ENCODE results near the gene H2AZ2.

The H2AZ2 gene

GRCh38 chr7:44784364-44784763 is 63.5 kb downstream of the H2AZ2 start:
- no peak for TF ChIP-seq TARDBP (IDR thresholded peaks at IDR 0.05)
- no peak for DNase-seq (ENCODE audit: extremely low spot score)
- POLR2A ChIA-PET = no interaction called here
- CTCF ChIA-PET = no interaction called here

DNA sequence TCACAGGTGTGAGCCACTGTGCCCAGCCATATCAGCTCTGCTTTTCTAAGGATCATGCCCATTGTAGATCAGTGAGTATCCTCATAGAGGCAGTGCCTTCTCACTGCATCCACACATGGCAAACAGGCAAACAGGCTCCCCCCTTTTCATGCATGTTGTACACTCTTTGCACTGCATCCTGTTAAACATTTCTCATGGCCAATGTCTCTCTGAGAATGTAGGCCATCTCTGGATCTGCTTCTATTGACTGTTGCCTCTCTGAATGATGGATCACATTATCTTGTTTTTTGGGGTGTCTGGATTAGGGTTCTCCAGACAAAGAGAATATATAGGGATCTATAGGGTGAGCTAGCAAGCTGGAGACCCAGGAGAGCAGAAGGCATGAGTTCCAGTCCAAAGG is 64.5 kb downstream of the H2AZ2 start:
- DNase-seq (ENCODE audit: extremely low spot score) = no peak
- TF ChIP-seq BHLHE40 (IDR thresholded peaks at IDR 0.05; ENCODE audit: borderline replicate concordance) (no peak), CTBP1 (IDR thresholded peaks at IDR 0.05; ENCODE audit: borderline replicate concordance) (no peak), NFRKB (IDR thresholded peaks at IDR 0.05) (no peak), FOXK2 (IDR thresholded peaks at IDR 0.05) (no peak), FOXA1 (IDR thresholded peaks at IDR 0.05) (no peak), TARDBP (IDR thresholded peaks at IDR 0.05) (no peak)
- ChIA-PET CTCF (no interaction called here), POLR2A (no interaction called here)

GRCh38 chr7:44782460-44782859 is 65.4 kb downstream of the H2AZ2 start:
- POLR2A ChIA-PET = no interaction called here
- no peak for TF ChIP-seq FOXA1 (IDR thresholded peaks at IDR 0.05)
- TF ChIP-seq, protein P1, sequence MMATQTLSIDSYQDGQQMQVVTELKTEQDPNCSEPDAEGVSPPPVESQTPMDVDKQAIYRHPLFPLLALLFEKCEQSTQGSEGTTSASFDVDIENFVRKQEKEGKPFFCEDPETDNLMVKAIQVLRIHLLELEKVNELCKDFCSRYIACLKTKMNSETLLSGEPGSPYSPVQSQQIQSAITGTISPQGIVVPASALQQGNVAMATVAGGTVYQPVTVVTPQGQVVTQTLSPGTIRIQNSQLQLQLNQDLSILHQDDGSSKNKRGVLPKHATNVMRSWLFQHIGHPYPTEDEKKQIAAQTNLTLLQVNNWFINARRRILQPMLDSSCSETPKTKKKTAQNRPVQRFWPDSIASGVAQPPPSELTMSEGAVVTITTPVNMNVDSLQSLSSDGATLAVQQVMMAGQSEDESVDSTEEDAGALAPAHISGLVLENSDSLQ (IDR thresholded peaks at IDR 0.05) = no peak
- TF ChIP-seq ARNT (IDR thresholded peaks at IDR 0.05) = no peak
- no peak for TF ChIP-seq L3MBTL2 (conservative IDR thresholded peaks at IDR 0.05)
- TF ChIP-seq FOXM1 (IDR thresholded peaks at IDR 0.05; ENCODE audit: borderline replicate concordance) = no peak
- TF ChIP-seq SP1 (IDR thresholded peaks at IDR 0.05) = no peak
- TF ChIP-seq LEF1 (IDR thresholded peaks at IDR 0.05; ENCODE audit: borderline replicate concordance) = no peak
- TF ChIP-seq TARDBP (IDR thresholded peaks at IDR 0.05) = no peak
- TF ChIP-seq ELF4 (IDR thresholded peaks at IDR 0.05) = no peak
- no peak for TF ChIP-seq SUZ12 (IDR thresholded peaks at IDR 0.05)
- no peak for TF ChIP-seq BHLHE40 (IDR thresholded peaks at IDR 0.05; ENCODE audit: borderline replicate concordance)
- no peak for TF ChIP-seq CTBP1 (IDR thresholded peaks at IDR 0.05; ENCODE audit: borderline replicate concordance)
- TF ChIP-seq ZNF384 (IDR thresholded peaks at IDR 0.05) = no peak
- no peak for TF ChIP-seq NFRKB (IDR thresholded peaks at IDR 0.05)
- no peak for TF ChIP-seq HDGF (IDR thresholded peaks at IDR 0.05; ENCODE audit: borderline replicate concordance)
- TF ChIP-seq FOXK2 (IDR thresholded peaks at IDR 0.05) = no peak
- DNase-seq (ENCODE audit: extremely low spot score) = no peak
- CTCF ChIA-PET = no interaction called here

Data from HEK293T (cell line).